Body of pancreas (tissue), 4 donors: ENCODE measurements around the gene CLDN5. TPM values are rescaled to one million over a fixed set of nuclear protein-coding genes. Genes with fewer than 3 reads are reported as not detected.

Experiments used
- ATAC-seq: fragments of 150-250 bp; one replicate; pipeline ENCODE4 v1.9.1; 2016
- DNase-seq, 4 donors: peaks; one replicate each; pipeline ENCODE4 v3.0.0-alpha.2; 2019
- H3K27ac ChIP-seq, 4 donors: fragments of 200-600 bp; sonication (generic); 1 replicate in 3 of 4; 2 replicates in 1 of 4; pipeline versions ENCODE4 v1.5.1 to v1.6.1; 2016 to 2019; ENCODE audit warnings: mild to moderate bottlenecking in 1 of 4, mixed read lengths in 1 of 4, moderate library complexity in 1 of 4
- H3K27me3 ChIP-seq, 2 donors: fragments of 200-600 bp; sonication (generic); one replicate each; pipeline ENCODE4 v1.6.0; 2016; ENCODE audit warnings: mild to moderate bottlenecking in 1 of 2
- H3K36me3 ChIP-seq, 2 donors: fragments of 200-600 bp; sonication (generic); replicated peaks in 1 of 2; 2 replicates each; pipeline ENCODE4 v1.5.1; 2016; ENCODE audit warnings: low read depth in 2 of 2; ENCODE audit not compliant: insufficient read depth in 1 of 2
- H3K4me1 ChIP-seq: fragments of 200-600 bp; sonication (generic); one replicate; pipeline ENCODE4 v1.6.0; 2016
- H3K4me3 ChIP-seq, 2 donors: fragments of 200-600 bp; sonication (generic); 1 replicate in 1 of 2; 2 replicates in 1 of 2; pipeline ENCODE4 v1.5.1; 2016 to 2019
- H3K9me3 ChIP-seq, 3 donors: fragments of 200-600 bp; sonication (generic); 1 replicate in 2 of 3; 2 replicates in 1 of 3; pipeline ENCODE4 v1.5.1; 2016
- POLR2A ChIP-seq, 3 donors: fragments of 450-650 bp; IDR thresholded peaks; one replicate each; pipeline ENCODE4 v1.6.1; 2016; ENCODE audit warnings: antibody characterized with exemption in 3 of 3, mild to moderate bottlenecking in 2 of 3
- WGBS, 2 donors: methylation state at CpG; one replicate each; pipeline ENCODE4 v1.1.5; 2017; 5-methylcytosine and 5-hydroxymethylcytosine counted together
- intact Hi-C: fragments of 100-400 bp; cut with DNase I; formaldehyde crosslinking; loops from one replicate; pipeline ENCODE4 v1.15.1; 2023
- total RNA-seq, 2 donors: library from RNA; depleted of rRNA; stranded (reverse); fragments of >200 nt; gene quantifications; one replicate each; pipeline ENCODE4 v1.1.0, GENCODE V29; 2016
- TF ChIP-seq, protein P1 (sequence below), 7 experiments: fragments of 450-650 bp in 4 of 7; fragments of 200-600 bp in 3 of 7; sonication (generic) in 3 of 7; IDR thresholded peaks; one replicate each; pipeline ENCODE4 v1.5.1; 2016 to 2019; ENCODE audit warnings: antibody characterized with exemption in 7 of 7

CLDN5 gene
- total RNA-seq, 2 donors from 2014 or later, result 36.9 to 80.4 TPM

DNA sequence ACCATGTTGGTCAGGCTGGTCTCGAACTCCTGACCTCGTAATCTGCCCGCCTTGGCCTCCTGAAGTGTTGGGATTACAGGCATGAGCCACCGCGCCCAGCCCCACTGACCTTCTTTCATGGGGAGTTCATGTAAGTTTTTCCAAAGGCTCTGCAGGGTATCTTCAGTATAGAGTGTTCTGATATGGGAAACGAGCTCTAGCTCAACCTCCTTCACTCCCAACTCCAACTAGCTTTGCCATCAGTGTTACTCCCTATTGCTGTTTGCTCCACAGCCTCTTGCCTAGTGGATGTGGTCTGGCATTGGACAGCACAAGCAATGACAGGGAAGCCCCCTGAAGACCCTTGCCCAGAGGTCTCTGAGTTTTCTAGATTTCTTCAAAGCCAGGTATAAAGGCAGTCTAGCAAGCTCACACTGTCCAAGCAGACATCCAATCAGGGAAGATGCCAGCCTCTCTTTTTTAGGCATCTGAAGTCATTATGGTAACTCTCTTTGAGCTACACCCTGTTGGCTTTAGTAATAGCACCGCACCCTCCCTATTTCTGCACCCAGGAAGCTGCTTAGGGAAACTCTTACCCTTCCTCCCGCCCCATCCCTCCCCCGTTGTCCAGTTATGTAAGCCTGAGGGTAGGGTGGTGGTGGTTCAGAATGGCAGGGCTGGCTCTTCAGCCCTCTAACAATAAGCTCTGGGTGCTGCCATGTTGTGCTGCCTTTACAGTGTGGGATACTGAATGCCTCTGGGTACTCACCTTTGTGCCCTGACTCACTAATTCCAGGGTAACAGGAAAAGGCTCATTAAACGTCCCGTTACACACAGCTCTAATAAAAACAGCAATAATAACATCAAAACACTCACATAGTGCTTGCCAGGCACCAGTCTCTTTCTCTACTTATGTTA lies 41.4 kb upstream of the CLDN5 start:
- Histone ChIP-seq H3K4me3 (no peak overlapping the region), H3K27me3 (no peaks in the 10 kb centered on the region), H3K27ac (no peak overlapping the region), H3K4me1 (no peaks in the 10 kb centered on the region), H3K36me3 (no peaks in the 10 kb centered on the region), H3K9me3 (peaks cover 0 to 6% (median 0%) of the 10 kb centered on the region in 3 donors)
- 67 to 74% methylated on average over 11 of the region's 11 CpGs for WGBS, 2 donors
- no peak for TF ChIP-seq POLR2A (IDR thresholded peaks at IDR 0.05)
- TF ChIP-seq, protein P1, sequence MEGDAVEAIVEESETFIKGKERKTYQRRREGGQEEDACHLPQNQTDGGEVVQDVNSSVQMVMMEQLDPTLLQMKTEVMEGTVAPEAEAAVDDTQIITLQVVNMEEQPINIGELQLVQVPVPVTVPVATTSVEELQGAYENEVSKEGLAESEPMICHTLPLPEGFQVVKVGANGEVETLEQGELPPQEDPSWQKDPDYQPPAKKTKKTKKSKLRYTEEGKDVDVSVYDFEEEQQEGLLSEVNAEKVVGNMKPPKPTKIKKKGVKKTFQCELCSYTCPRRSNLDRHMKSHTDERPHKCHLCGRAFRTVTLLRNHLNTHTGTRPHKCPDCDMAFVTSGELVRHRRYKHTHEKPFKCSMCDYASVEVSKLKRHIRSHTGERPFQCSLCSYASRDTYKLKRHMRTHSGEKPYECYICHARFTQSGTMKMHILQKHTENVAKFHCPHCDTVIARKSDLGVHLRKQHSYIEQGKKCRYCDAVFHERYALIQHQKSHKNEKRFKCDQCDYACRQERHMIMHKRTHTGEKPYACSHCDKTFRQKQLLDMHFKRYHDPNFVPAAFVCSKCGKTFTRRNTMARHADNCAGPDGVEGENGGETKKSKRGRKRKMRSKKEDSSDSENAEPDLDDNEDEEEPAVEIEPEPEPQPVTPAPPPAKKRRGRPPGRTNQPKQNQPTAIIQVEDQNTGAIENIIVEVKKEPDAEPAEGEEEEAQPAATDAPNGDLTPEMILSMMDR (IDR thresholded peaks at IDR 0.05), result no peak
- ATAC-seq (no peak), DNase-seq (no peak)
- intact Hi-C loops, result no loop called here

DNA sequence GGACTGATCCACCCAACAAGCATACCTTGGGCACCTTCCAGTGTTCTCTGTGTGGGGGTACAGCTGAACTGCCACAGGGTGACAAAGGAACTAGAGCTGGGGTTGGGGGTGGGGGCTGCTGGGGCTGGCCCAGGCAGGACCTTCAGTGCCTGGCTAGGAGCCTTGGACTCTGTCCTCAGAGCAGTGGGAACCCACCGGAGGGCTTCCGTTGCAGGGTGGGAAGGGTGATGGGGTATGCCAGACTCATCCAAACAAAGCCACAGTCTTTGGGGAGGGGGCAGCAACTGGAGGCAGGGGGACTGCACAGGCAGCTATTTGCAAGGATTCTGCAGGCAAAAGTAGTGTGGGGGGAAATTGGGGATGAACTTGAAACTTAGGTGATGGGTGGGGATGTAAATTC lies 35.7 kb upstream of the CLDN5 start:
- 80 to 100% methylated on average over 1 to 2 of the region's 2 CpGs for WGBS, 2 donors
- Histone ChIP-seq H3K27ac (no peak overlapping the region), H3K9me3 (peaks cover 0 to 6% (median 0%) of the 10 kb centered on the region in 3 donors), H3K36me3 (no peaks in the 10 kb centered on the region), H3K4me1 (no peaks in the 10 kb centered on the region), H3K4me3 (no peak overlapping the region), H3K27me3 (no peaks in the 10 kb centered on the region)
- intact Hi-C loops, result no loop called here
- no peak for ATAC-seq
- DNase-seq, result no peak
- TF ChIP-seq POLR2A (IDR thresholded peaks at IDR 0.05), result no peak
- TF ChIP-seq, protein P1 (IDR thresholded peaks at IDR 0.05), result no peak

DNA sequence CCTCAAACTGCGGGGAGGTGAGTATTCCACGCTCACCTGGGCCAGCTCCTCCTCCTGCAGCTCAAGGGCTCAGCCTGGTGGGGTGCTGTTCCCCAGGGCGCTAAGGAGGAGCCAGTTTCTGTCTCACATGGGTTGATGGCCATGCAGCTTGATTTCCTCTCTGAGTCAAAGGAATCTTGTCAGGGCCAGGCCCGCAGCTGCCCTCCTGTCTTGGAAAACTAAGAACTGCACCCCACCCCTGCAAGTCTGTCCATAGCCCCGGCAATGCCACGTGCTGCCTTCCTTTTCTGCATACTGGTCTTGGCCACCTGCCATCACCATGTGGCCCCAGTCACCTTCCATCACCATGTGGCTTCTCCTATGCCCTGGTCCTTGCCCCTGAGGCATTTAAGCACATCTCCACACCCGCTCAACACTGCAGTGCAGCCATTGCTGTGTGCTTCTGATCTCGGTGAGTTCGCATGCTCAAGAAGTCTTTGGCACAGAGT lies 35.2 kb upstream of the CLDN5 start:
- Histone ChIP-seq H3K27ac (no peak overlapping the region), H3K27me3 (no peaks in the 10 kb centered on the region), H3K36me3 (no peaks in the 10 kb centered on the region), H3K4me3 (no peak overlapping the region), H3K9me3 (peaks cover 0 to 5% (median 0%) of the 10 kb centered on the region in 3 donors), H3K4me1 (no peaks in the 10 kb centered on the region)
- ATAC-seq (no peak), DNase-seq (no peak)
- TF ChIP-seq POLR2A (IDR thresholded peaks at IDR 0.05), result no peak
- TF ChIP-seq, protein P1 (IDR thresholded peaks at IDR 0.05), result no peak
- intact Hi-C loops, result no loop called here
- 78% methylated on average over 7 to 8 of the region's 9 CpGs for WGBS, 2 donors

DNA sequence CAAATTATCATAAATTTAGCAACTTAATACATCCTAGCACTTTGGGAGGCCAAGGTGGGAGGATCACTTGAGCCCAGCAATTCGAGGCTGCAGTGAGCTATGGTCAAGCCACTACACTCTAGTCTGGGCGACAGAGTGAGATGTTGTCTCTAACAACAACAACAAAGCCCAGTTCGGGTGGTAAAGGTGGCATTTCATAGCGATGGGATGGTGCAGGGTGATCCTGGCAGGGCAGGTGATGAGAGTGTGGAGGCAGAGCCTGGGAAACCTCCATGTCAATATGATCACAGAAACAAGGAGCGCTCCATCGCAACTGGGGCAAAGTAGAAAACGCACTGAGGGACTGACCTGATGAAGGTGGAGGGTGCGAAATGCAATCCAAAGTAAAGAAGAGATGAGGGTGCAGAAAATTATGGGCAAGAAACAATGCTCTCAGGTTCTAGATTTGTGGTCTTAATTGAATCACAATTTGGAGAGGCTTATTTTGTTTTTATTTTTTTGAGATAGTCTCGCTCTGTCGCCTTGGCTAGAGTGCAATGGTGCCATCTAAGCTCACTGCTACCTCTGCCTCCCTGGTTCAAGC lies 32.8 kb upstream of the CLDN5 start:
- DNase-seq (no peak), ATAC-seq (no peak)
- no peaks in the 10 kb centered on the region for H3K36me3 ChIP-seq
- no peaks in the 10 kb centered on the region for H3K4me1 ChIP-seq
- H3K27me3 ChIP-seq, result no peaks in the 10 kb centered on the region
- intact Hi-C loops, result no loop called here
- no peak for TF ChIP-seq POLR2A (IDR thresholded peaks at IDR 0.05)
- TF ChIP-seq, protein P1 (IDR thresholded peaks at IDR 0.05), result no peak
- H3K27ac ChIP-seq, result no peak overlapping the region
- H3K9me3 ChIP-seq, result no peaks in the 10 kb centered on the region
- 78% methylated on average over 10 of the region's 10 CpGs for WGBS, 2 donors
- no peak overlapping the region for H3K4me3 ChIP-seq
